IPS-20b (cell line): ENCODE data around the gene KIF26B.

Experiments used
- H3K27ac ChIP-seq: one replicate; pipeline ENCODE4 v1.5.1; 2013; ENCODE audit warnings: low read length
- H3K27me3 ChIP-seq: 2 replicates; pipeline ENCODE4 v1.6.1; 2013; ENCODE audit warnings: mild to moderate bottlenecking, low read length, inconsistent platforms; ENCODE audit not compliant: insufficient read depth
- H3K36me3 ChIP-seq: 2 replicates; pipeline ENCODE4 v1.6.1; 2013; ENCODE audit warnings: low read depth, mild to moderate bottlenecking, inconsistent platforms, low read length, moderate library complexity; ENCODE audit not compliant: insufficient read depth
- H3K4me1 ChIP-seq: 2 replicates; pipeline ENCODE4 v1.6.1; 2013; ENCODE audit warnings: mild to moderate bottlenecking, control low read depth, inconsistent platforms, low read length, moderate library complexity; ENCODE audit not compliant: insufficient read depth
- H3K4me3 ChIP-seq: 2 replicates; pipeline ENCODE4 v1.5.1; 2013; ENCODE audit warnings: mild to moderate bottlenecking, low read length, inconsistent platforms
- H3K9ac ChIP-seq: 2 replicates; pipeline ENCODE4 v1.6.1; 2013; ENCODE audit warnings: low read depth, mild to moderate bottlenecking, inconsistent platforms, low read length, moderate library complexity
- H3K9me3 ChIP-seq: 2 replicates; pipeline ENCODE4 v1.6.1; 2013; ENCODE audit warnings: mild to moderate bottlenecking, low read depth, low read length, inconsistent platforms; ENCODE audit not compliant: insufficient read depth

The KIF26B gene

GRCh38 chr1:245469734-245470133 lies 314.9 kb downstream of the KIF26B start:
- no peak overlapping the region for H3K4me3 ChIP-seq
- H3K27me3 ChIP-seq: no peaks in the 10 kb centered on the region

GRCh38 chr1:245475126-245475525 lies 320.3 kb downstream of the KIF26B start:
- Histone ChIP-seq H3K27ac (no peak overlapping the region), H3K36me3 (no peaks in the 10 kb centered on the region), H3K4me1 (no peaks in the 10 kb centered on the region), H3K27me3 (no peaks in the 10 kb centered on the region), H3K4me3 (no peak overlapping the region), H3K9me3 (no peaks in the 10 kb centered on the region), H3K9ac (no peak overlapping the region)

More at GRCh38 chr1:245469734-245470133, 314.9 kb downstream of the KIF26B start:
- H3K9ac ChIP-seq: no peak overlapping the region
- H3K9me3 ChIP-seq: no peaks in the 10 kb centered on the region
- no peaks in the 10 kb centered on the region for H3K36me3 ChIP-seq
- H3K4me1 ChIP-seq: no peaks in the 10 kb centered on the region
- no peak overlapping the region for H3K27ac ChIP-seq

DNA sequence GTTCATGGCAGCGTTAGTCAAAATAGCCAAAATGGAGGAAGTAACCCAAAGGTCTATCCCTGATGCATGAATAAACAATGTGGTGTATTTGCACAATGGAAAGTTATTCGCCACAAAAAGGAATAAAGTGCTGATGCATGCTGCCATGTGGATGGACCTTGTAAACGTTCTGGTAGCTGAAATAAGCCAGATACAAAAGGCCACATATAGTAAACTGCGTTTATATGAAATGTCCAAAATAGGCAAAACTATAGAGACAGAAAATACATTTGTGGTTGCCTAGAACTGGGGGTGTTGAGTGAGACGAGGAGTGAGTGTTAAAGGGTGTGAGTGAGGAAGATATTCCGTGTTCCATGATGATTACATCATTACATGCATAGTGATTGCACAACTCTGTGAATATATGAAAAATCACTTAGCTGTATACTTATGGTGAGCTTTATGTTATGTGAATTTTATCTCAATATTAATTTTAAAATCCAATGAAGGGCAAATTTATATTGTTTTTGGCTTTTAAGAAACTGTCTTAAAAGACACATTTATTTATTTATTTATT lies 321.3 kb downstream of the KIF26B start:
- no peaks in the 10 kb centered on the region for H3K4me1 ChIP-seq
- H3K9ac ChIP-seq: no peak overlapping the region
- H3K9me3 ChIP-seq: no peaks in the 10 kb centered on the region
- H3K27ac ChIP-seq: no peak overlapping the region
- H3K27me3 ChIP-seq: no peaks in the 10 kb centered on the region
- H3K4me3 ChIP-seq: no peak overlapping the region
- no peaks in the 10 kb centered on the region for H3K36me3 ChIP-seq

DNA sequence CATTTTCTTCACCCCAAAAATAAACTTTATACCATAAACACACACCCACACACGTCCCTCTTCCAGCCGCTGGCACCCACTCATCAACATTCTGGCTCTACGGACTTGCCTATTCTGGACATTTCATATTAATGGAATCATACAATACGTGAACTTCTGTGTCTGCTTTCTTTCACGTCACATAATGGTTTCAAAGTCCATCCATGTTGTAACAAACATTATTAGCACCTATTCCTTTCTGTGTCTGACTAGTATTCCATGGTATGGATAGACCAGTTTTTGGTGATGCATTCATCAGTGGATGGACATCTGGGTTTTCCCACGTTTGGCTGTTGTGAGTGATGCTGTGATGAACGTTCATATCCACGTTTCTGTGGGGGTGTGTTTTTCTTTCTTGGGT lies 323.2 kb downstream of the KIF26B start:
- Histone ChIP-seq H3K9ac (no peak overlapping the region), H3K9me3 (no peaks in the 10 kb centered on the region), H3K36me3 (no peaks in the 10 kb centered on the region), H3K27me3 (no peaks in the 10 kb centered on the region), H3K4me3 (no peak overlapping the region), H3K4me1 (peaks cover under 1% of the 10 kb centered on the region; the same call in 1 of the 2 replicates), H3K27ac (no peak overlapping the region)

- Histone ChIP-seq H3K9me3 (no peaks in the 10 kb centered on the region), H3K27ac (no peak overlapping the region), H3K4me3 (no peak overlapping the region), H3K9ac (no peak overlapping the region), H3K36me3 (no peaks in the 10 kb centered on the region), H3K4me1 (peaks cover 15% of the 10 kb centered on the region; the same call in 1 of the 2 replicates), H3K27me3 (no peaks in the 10 kb centered on the region)
Measured at GRCh38 chr1:245480393-245481120, 325.8 kb downstream of the KIF26B start.

DNA sequence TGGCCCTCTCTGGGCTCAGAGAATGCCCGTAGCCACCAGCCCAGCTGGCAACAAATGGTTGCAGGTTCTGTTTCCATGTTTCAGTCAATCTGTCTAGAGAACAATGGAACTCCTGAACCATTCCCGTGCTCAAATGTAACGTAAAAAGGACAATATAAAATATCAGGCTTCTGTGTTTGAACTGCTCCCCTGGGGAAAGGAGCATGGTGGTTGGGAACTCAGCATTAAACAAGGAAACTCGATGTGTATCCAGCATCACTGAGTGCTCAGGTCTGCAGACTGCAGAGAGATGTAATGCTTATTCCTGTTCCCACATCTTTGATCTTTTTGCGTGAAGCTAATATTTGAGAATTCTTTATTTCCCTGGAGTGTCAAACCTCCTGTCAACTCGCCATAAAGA lies 326.5 kb downstream of the KIF26B start:
- Histone ChIP-seq H3K4me1 (peaks cover 15% of the 10 kb centered on the region; the same call in 1 of the 2 replicates), H3K9me3 (no peaks in the 10 kb centered on the region), H3K27me3 (no peaks in the 10 kb centered on the region), H3K27ac (no peak overlapping the region), H3K9ac (no peak overlapping the region), H3K36me3 (no peaks in the 10 kb centered on the region), H3K4me3 (no peak overlapping the region)

DNA sequence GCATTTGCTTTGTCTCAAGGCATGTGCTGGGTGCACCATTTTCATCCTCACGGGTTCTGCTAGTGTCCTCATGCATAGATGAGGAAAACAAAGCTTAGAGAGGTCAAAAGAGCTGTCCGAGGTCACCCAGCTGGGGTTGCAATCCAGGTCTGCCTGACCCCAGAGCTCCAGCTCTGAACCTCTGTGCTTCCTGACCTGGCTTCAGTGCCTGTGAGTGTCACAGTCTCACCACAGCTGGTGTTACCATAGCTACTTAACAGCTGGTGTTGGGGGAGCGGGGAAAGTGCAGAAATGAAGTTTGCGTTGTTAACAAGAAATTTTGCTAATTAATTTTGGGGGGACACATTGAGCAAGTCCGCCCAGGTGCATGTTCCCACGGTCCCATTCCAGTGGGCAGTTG lies 328.5 kb downstream of the KIF26B start:
- no peak overlapping the region for H3K9ac ChIP-seq
- no peaks in the 10 kb centered on the region for H3K27me3 ChIP-seq
- peaks cover 15% of the 10 kb centered on the region; the same call in 1 of the 2 replicates for H3K4me1 ChIP-seq
- no peak overlapping the region for H3K27ac ChIP-seq
- no peaks in the 10 kb centered on the region for H3K9me3 ChIP-seq
- H3K4me3 ChIP-seq: no peak overlapping the region
- H3K36me3 ChIP-seq: no peaks in the 10 kb centered on the region

DNA sequence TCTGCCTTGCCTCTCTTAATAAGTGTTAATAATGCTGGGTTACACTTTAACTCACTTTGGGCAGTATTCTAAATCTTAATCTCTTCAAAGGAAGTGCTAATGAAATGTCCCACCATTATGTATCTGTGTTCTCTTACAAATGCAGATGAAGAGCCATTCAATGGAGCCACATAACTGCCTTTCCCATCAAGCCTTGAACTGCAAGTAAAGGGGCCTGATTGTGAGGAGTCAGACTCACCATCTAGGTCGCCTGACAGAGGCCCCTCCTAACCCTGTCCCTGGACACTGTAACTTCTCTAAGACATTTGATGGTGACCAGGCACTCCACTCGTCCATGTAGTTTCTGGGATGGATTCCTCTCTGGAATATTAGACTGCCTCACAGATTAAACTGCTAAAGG lies 329.4 kb downstream of the KIF26B start:
- Histone ChIP-seq H3K9ac (no peak overlapping the region), H3K27me3 (no peaks in the 10 kb centered on the region), H3K4me3 (peak overlapping the region; percentile 30; the same call in 1 of the 2 replicates), H3K4me1 (peaks cover 21% of the 10 kb centered on the region; the same call in 1 of the 2 replicates), H3K27ac (no peak overlapping the region), H3K9me3 (no peaks in the 10 kb centered on the region), H3K36me3 (no peaks in the 10 kb centered on the region)

- Histone ChIP-seq H3K4me1 (peaks cover 21% of the 10 kb centered on the region; the same call in 1 of the 2 replicates), H3K9ac (no peak overlapping the region), H3K36me3 (no peaks in the 10 kb centered on the region), H3K27ac (no peak overlapping the region), H3K4me3 (no peak overlapping the region), H3K27me3 (no peaks in the 10 kb centered on the region), H3K9me3 (no peaks in the 10 kb centered on the region)
Measured at GRCh38 chr1:245485996-245486395, 331.2 kb downstream of the KIF26B start.

DNA sequence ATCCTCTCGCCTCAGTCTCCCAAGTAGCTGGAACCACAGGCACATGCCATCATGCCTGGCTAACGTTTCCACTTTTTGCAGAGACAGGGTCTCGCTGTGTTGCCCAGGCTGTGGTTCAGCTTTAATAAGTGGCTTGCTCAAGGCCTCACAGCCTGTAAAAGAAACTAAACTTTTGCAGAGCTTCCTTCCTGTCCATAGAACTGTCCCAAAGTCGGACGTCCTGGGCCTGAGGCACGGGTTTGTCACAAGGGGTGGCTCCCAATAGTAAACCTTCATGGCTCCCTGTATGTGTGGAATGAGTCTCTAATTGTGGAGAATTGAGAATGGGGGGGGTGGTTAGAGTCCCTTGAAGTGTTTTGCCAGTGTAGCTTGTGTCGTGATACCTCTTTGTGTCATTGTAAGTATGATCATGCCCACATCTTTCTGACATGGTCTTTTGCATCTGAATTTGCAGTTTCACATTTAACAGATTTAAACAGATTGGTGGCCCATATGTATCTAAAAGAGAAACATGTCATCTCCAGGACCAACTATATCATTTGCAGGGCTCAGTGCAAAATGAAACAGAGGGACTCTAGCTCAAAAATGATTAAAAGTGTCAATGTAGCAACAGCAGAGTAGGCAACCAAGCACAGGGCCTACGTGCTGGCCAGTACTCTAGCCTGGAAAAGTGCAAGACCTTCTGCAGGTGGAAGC lies 332.1 kb downstream of the KIF26B start:
- Histone ChIP-seq H3K27me3 (no peaks in the 10 kb centered on the region), H3K4me3 (no peak overlapping the region), H3K27ac (no peak overlapping the region), H3K9me3 (no peaks in the 10 kb centered on the region), H3K4me1 (peaks cover 21% of the 10 kb centered on the region; the same call in 1 of the 2 replicates), H3K9ac (no peak overlapping the region), H3K36me3 (no peaks in the 10 kb centered on the region)

DNA sequence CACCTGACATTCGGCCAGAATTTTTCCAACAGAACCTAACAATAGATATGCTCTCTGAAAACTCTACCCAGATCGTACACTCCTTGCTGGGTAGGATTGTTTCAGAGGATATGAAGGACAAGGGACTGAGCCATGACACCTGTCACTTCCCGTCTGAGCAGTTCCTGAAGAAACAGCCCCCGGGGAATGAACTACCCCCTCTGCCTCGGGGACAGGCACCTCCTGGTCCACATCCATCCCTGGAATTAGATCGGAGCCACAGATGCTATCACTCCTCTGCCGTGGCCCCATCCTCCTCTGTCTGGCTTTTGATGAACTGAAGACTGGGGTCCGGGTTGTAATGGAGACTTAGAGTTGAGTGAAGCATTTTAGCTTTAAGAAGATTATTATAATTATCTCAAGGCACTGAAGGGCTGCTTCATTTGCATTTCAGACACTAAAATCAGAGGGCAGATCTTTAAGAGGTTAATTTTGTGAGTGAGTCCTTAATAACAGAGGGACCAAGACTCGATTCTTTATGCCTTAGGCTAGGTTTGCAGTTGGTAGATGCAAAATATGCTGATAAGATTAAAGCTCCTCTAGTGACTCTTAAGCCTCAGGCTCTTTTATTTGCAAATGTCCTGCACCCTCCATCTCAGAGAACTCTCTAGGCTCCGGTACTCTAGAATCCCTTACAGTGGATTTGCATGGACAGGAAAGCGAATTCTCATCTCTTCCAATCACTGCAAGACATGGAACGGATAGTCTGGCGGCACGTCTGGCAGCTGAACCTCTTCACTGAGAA lies 333.8 kb downstream of the KIF26B start:
- Histone ChIP-seq H3K9ac (no peak overlapping the region), H3K36me3 (no peaks in the 10 kb centered on the region), H3K27ac (no peak overlapping the region), H3K4me3 (no peak overlapping the region), H3K9me3 (no peaks in the 10 kb centered on the region), H3K4me1 (peaks cover 15% of the 10 kb centered on the region; the same call in 1 of the 2 replicates), H3K27me3 (no peaks in the 10 kb centered on the region)
